ENCODE measurements around the gene JAM3.

DNA sequence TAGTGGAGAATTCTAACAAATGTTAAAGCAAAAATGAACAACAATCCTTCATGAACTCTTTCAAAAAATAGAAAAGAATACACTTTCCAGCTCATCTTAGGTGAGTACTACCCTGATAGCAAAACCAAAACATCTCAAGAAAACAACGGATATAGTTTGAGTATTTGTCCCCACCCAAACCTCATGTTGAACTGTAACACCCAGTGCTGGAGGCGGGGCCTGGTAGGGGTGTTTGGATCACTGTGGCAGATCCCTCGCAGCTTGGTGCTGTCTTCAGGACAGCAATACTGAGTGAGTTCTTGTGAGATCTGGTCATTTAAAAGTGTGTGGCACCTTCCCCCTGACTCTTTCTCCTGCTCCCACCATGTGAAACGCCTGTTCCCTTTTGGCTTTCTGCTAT, 127.9 kb downstream of the JAM3 start:
- no peak for TF ChIP-seq CTCF (IDR thresholded peaks at IDR 0.05)
- TF ChIP-seq REST (IDR thresholded peaks at IDR 0.05; ENCODE audit: insufficient read depth in 1 of 2, low read depth in 2 of 2, low read length in 1 of 2) = no peak
- TF ChIP-seq POLR2AphosphoS5 (IDR thresholded peaks at IDR 0.05; ENCODE audit: low read depth, low read length) = no peak
- no peak for TF ChIP-seq TCF7L2 (IDR thresholded peaks at IDR 0.05; ENCODE audit: low read depth, low read length)
- no peak for TF ChIP-seq SIN3A (IDR thresholded peaks at IDR 0.05; ENCODE audit: borderline replicate concordance, insufficient read depth, low read depth, low read length)
